ENCODE results near the gene CHDH. TPM values are rescaled to one million over a fixed set of nuclear protein-coding genes. Genes with fewer than 3 reads are reported as not detected.

The CHDH gene, protein sequence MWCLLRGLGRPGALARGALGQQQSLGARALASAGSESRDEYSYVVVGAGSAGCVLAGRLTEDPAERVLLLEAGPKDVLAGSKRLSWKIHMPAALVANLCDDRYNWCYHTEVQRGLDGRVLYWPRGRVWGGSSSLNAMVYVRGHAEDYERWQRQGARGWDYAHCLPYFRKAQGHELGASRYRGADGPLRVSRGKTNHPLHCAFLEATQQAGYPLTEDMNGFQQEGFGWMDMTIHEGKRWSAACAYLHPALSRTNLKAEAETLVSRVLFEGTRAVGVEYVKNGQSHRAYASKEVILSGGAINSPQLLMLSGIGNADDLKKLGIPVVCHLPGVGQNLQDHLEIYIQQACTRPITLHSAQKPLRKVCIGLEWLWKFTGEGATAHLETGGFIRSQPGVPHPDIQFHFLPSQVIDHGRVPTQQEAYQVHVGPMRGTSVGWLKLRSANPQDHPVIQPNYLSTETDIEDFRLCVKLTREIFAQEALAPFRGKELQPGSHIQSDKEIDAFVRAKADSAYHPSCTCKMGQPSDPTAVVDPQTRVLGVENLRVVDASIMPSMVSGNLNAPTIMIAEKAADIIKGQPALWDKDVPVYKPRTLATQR
- 11.5 TPM for total RNA-seq

GRCh38 chr3:53846134-53846850 lies at the start of gene CHDH, which contains the start of gene IL17RB:
TSS of gene CHDH (minus strand) at chr3:53846419. CDS start at chr3:53824008, 22,411 bp downstream.
TSS of gene IL17RB (plus strand) at chr3:53846568. CDS start at chr3:53846589, 21 bp downstream.

GRCh38 chr3:53891497-53892285 lies 45.5 kb upstream of the CHDH start, which contains the start of gene SELENOK:
TSS of gene SELENOK (minus strand) at chr3:53891859.

DNA sequence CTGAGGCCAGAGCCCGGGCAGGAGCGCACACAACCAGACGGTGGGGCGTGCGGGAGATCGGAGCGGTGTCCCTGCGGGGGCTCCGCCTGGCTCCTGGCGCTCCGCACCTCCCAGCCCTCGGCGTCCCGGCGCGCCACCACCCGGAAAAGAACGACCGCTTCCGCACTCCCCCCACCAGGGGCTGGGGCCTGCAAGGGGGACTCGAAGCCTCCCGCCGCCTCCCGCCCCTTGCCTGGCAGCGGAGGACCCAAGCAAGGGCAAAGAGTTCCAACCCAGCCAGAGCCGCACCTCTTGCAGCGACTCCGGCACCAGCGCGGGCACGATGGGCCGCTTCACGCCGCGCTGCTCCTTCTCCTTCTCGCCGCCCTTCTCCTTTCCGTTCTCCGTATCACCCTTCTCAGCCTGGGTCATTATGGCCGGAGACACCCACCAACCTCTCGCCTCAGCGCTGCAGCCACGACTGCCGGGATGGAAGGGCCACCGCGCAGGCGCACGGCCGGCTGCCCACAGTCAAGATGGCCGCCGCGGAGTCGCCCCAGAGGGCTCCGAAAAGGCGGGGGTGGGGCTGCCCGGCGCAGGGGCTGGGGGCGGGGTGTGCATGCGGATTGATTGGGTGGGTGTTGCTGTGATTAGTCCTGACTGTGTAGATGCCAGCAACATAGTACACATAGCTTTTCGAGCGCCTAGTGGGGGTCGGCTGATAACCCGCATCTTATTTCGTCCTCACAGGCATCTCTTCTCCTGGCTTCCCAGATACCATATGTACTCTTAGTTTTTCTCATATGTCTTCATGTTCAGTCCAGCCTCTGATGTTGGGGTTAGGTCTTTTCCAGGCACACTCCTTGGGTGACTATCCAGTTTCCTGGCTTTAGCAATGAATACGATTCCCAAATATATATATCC lies 35.7 kb upstream of the CHDH start, which contains the start of gene ACTR8:
ACTR8 (minus strand) TSS at position 462 of the 903 bp plus-strand sequence; CDS start at position 411, 51 bp downstream.

Small RNA genes within 50 kb of the gene (small RNA-seq; reads per million reads assigned to genes)
- gene AC012467.1 (ENCODE audit: low replicate concordance) = not detected

Other genes starting within 250 kb of the CHDH start
- gene IL17RB, start 149 bp upstream of the CHDH start, total RNA-seq = 5.1 TPM
- gene ACTR8, start 35.7 kb upstream of the CHDH start, total RNA-seq = 37.5 TPM
- 27.4 TPM for gene SELENOK, start 45.4 kb upstream of the CHDH start, total RNA-seq

Measured in metanephros (tissue), 2 donors.